ENCODE measurements around the gene C14orf180. TPM values are rescaled to one million over a fixed set of nuclear protein-coding genes. Genes with fewer than 3 reads are reported as not detected.

C14orf180 gene
- total RNA-seq, 1 experiment from 2014 or later, result not detected

DNA sequence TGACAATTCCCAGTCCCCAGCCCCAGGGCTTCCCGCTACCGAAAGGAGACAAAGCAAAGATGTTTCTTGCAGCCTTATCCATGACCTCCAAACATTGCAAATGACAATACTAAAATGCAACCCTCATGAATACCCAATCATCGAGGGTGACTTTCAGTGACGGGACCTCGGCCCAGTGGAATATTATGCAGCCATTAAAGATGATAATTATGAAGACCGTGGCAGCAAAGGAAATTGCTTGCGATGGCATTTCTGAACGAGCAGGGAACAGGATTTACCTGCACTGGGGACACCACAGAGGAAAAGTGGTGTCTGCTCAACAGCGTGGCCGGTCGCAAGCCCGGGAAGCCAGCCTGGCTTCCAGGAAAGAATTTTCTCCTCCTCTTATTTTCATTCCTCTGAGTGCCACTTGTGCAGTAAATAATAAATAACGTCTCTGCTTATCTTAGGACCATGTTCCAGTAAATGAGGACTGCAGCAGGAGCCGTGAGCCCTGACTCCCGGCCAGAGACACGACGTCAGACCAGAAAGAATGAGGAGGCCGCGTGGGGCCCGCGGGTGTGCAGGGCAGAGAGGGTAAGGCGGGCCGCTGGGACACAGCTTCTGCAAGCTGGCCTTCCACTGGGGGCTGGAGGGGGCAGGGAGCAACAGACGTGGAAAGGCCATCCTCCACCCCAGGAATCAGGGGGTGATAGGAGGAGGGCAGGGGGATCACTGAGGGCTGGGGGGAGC is 6.6 kb downstream of the C14orf180 start:
- Histone ChIP-seq H3K4me3 (ENCODE audit: low read length) (no peak overlapping the region), H3K36me3 (ENCODE audit: low read depth, low read length) (no peaks in the 10 kb centered on the region), H3K4me2 (ENCODE audit: low read length) (no peak overlapping the region), H2AFZ (ENCODE audit: low read length) (no peak overlapping the region), H3F3A (ENCODE audit: low read length, unreplicated experiment) (no peaks in the 10 kb centered on the region), H4K20me1 (ENCODE audit: low read length) (no peaks in the 10 kb centered on the region), H3K9ac (ENCODE audit: low read length) (no peak overlapping the region), H3K79me2 (ENCODE audit: low read length) (no peaks in the 10 kb centered on the region), H3K9me2 (replicated peaks; ENCODE audit: low read length) (no peaks in the 10 kb centered on the region), H3K27me3 (ENCODE audit: low read length) (peaks cover 40% of the 10 kb centered on the region), H3K27ac (ENCODE audit: low read length) (no peak overlapping the region), H3K9me3 (ENCODE audit: low read length) (no peaks in the 10 kb centered on the region), H3K4me1 (ENCODE audit: insufficient read depth, low read length) (no peaks in the 10 kb centered on the region)
- CTCF ChIA-PET, result no interaction called here
- intact Hi-C loops (cut with micrococcal nuclease), result no loop called here
- no TSS peak for BruUV-seq (replicated peaks)
- DNase-seq (no peak), ATAC-seq (no peak)
- TF ChIP-seq EZH2 (IDR thresholded peaks at IDR 0.05; ENCODE audit: low read length, unreplicated experiment), result no peak
- TF ChIP-seq, protein P1, sequence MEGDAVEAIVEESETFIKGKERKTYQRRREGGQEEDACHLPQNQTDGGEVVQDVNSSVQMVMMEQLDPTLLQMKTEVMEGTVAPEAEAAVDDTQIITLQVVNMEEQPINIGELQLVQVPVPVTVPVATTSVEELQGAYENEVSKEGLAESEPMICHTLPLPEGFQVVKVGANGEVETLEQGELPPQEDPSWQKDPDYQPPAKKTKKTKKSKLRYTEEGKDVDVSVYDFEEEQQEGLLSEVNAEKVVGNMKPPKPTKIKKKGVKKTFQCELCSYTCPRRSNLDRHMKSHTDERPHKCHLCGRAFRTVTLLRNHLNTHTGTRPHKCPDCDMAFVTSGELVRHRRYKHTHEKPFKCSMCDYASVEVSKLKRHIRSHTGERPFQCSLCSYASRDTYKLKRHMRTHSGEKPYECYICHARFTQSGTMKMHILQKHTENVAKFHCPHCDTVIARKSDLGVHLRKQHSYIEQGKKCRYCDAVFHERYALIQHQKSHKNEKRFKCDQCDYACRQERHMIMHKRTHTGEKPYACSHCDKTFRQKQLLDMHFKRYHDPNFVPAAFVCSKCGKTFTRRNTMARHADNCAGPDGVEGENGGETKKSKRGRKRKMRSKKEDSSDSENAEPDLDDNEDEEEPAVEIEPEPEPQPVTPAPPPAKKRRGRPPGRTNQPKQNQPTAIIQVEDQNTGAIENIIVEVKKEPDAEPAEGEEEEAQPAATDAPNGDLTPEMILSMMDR (conservative IDR thresholded peaks at IDR 0.05; ENCODE audit: low read depth, low read length), result no peak
- TF ChIP-seq EZH2phosphoT487 (IDR thresholded peaks at IDR 0.05; ENCODE audit: borderline replicate concordance, low read length), result no peak
- POLR2A ChIA-PET (ENCODE audit: unreplicated experiment), result no interaction called here

DNA sequence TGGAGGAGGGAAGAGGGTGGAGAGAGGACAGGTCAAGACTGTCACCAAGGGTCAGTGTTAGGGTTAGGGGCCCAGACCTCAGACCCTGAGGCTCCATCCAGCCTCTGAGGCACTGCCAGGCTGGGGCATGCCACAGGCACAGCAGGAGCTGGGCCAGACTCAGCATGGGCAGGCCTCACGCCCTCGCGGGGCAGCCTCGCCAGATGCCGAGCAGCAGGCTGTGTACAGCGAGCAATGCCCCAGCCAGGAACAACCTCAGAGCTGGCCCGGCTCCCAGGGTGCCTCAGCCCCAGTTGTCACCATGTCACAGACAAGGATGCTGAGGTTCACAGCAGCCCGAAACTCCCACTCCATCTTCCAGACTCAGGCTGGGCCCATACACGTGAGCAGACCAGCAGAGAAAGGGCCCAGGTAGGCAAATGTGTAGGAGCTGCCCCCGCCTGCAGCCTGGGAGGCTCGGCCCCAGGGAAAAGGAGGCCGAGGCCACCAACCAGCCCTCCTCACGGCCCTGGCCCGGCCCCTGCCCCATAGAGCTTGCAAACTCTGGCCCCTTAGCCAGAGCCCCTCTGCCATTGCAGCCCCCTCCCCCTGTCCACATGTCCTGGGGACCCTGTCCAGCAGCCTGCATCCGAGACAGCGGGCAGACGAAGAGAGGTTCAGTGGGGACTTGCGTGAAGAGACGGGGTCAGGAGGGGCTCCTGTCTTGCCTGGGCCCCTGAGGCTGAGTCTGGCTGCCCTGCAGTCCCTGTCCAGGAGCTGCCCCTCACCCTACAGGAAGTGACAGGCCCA is 7.5 kb downstream of the C14orf180 start:
- intact Hi-C loops (cut with micrococcal nuclease), result no loop called here
- Histone ChIP-seq H3K9ac (ENCODE audit: low read length) (no peak overlapping the region), H4K20me1 (ENCODE audit: low read length) (no peaks in the 10 kb centered on the region), H3K9me2 (replicated peaks; ENCODE audit: low read length) (no peaks in the 10 kb centered on the region), H3K27ac (ENCODE audit: low read length) (no peak overlapping the region), H3K4me3 (ENCODE audit: low read length) (no peak overlapping the region), H2AFZ (ENCODE audit: low read length) (no peak overlapping the region), H3K4me2 (ENCODE audit: low read length) (no peak overlapping the region), H3K9me3 (ENCODE audit: low read length) (no peaks in the 10 kb centered on the region), H3K4me1 (ENCODE audit: insufficient read depth, low read length) (no peaks in the 10 kb centered on the region), H3K27me3 (ENCODE audit: low read length) (peaks cover 38% of the 10 kb centered on the region), H3K79me2 (ENCODE audit: low read length) (no peaks in the 10 kb centered on the region), H3F3A (ENCODE audit: low read length, unreplicated experiment) (no peaks in the 10 kb centered on the region), H3K36me3 (ENCODE audit: low read depth, low read length) (no peaks in the 10 kb centered on the region)
- POLR2A ChIA-PET (ENCODE audit: unreplicated experiment), result no interaction called here
- DNase-seq, result no peak
- ATAC-seq, result peak; percentile 50
- TF ChIP-seq EZH2phosphoT487 (IDR thresholded peaks at IDR 0.05; ENCODE audit: borderline replicate concordance, low read length) (no peak), EZH2 (IDR thresholded peaks at IDR 0.05; ENCODE audit: low read length, unreplicated experiment) (no peak)
- TF ChIP-seq, protein P1 (conservative IDR thresholded peaks at IDR 0.05; ENCODE audit: low read depth, low read length), result no peak
- CTCF ChIA-PET, result no interaction called here
- BruUV-seq (replicated peaks), result no TSS peak

DNA sequence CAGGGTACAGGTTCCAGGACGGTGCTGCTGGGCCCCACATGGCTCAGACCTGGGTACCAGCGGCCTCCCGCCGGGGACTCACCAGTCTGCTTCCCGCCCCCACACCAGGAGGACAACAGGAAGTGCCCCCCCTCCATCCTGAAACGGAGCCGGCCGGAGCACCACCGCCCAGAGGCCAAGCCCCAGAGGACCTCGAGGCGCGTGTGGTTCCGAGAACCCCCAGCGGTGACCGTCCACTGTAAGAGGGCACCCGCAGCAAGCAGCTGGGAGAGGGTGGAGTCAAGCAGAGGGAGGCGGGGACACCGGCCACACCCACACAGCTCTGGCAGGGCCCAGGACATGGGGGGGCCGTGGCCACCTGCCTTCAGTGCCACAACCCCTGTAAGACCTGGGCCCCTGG is 8.1 kb downstream of the C14orf180 start:
- Histone ChIP-seq H3K9ac (ENCODE audit: low read length) (no peak overlapping the region), H3K4me2 (ENCODE audit: low read length) (no peak overlapping the region), H3K9me2 (replicated peaks; ENCODE audit: low read length) (no peaks in the 10 kb centered on the region), H2AFZ (ENCODE audit: low read length) (no peak overlapping the region), H3K27me3 (ENCODE audit: low read length) (peaks cover 32% of the 10 kb centered on the region), H3K27ac (ENCODE audit: low read length) (no peak overlapping the region), H3K79me2 (ENCODE audit: low read length) (no peaks in the 10 kb centered on the region), H3K36me3 (ENCODE audit: low read depth, low read length) (no peaks in the 10 kb centered on the region), H3K4me1 (ENCODE audit: insufficient read depth, low read length) (no peaks in the 10 kb centered on the region), H3K4me3 (ENCODE audit: low read length) (no peak overlapping the region), H4K20me1 (ENCODE audit: low read length) (no peaks in the 10 kb centered on the region), H3K9me3 (ENCODE audit: low read length) (no peaks in the 10 kb centered on the region), H3F3A (ENCODE audit: low read length, unreplicated experiment) (no peaks in the 10 kb centered on the region)
- CTCF ChIA-PET, result no interaction called here
- BruUV-seq (replicated peaks), result no TSS peak
- POLR2A ChIA-PET (ENCODE audit: unreplicated experiment), result no interaction called here
- ATAC-seq (no peak), DNase-seq (no peak)
- intact Hi-C loops (cut with micrococcal nuclease), result no loop called here
- TF ChIP-seq, protein P1 (conservative IDR thresholded peaks at IDR 0.05; ENCODE audit: low read depth, low read length), result no peak
- TF ChIP-seq EZH2phosphoT487 (IDR thresholded peaks at IDR 0.05; ENCODE audit: borderline replicate concordance, low read length) (no peak), EZH2 (IDR thresholded peaks at IDR 0.05; ENCODE audit: low read length, unreplicated experiment) (no peak)
